Mesothelial cell of epicardium (in vitro differentiated cells): ENCODE measurements around the gene EFCAB7. TPM values are rescaled to one million over a fixed set of nuclear protein-coding genes. Genes with fewer than 3 reads are reported as not detected.

Experiments
- DNase-seq, 2 experiments: peaks; one replicate each; pipeline ENCODE4 v3.0.0; 2021; ENCODE audit warnings: low spot score in 2 of 2; ENCODE audit not compliant: unreplicated experiment in 2 of 2
- H3K27ac Mint-ChIP-seq: 2 replicates; pipeline ENCODE4 v1.8.0; 2021; ENCODE audit warnings: mixed read lengths
- H3K27me3 Mint-ChIP-seq: 2 replicates; pipeline ENCODE4 v1.8.0; 2021; ENCODE audit warnings: low read depth, mixed read lengths
- H3K36me3 Mint-ChIP-seq: 2 replicates; pipeline ENCODE4 v1.8.0; 2021; ENCODE audit warnings: mixed read lengths
- H3K4me1 Mint-ChIP-seq: 2 replicates; pipeline ENCODE4 v1.8.0; 2021; ENCODE audit warnings: mixed read lengths
- H3K4me3 Mint-ChIP-seq: 2 replicates; pipeline ENCODE4 v1.8.0; 2021; ENCODE audit warnings: mild to moderate bottlenecking, moderate library complexity, mixed read lengths
- H3K9me3 Mint-ChIP-seq: 2 replicates; pipeline ENCODE4 v1.8.0; 2021; ENCODE audit warnings: mixed read lengths
- total RNA-seq: library from RNA; stranded (reverse); gene quantifications from 3 replicates; pipeline ENCODE4 v1.2.1, GENCODE V29; 2021
- TF ChIP-seq, protein P1 (sequence below): fragments of 200-600 bp; sonication (generic); IDR thresholded peaks from one replicate; pipeline ENCODE4 v1.5.0; 2021; ENCODE audit warnings: antibody characterized with exemption; ENCODE audit not compliant: unreplicated experiment

Gene EFCAB7, protein sequence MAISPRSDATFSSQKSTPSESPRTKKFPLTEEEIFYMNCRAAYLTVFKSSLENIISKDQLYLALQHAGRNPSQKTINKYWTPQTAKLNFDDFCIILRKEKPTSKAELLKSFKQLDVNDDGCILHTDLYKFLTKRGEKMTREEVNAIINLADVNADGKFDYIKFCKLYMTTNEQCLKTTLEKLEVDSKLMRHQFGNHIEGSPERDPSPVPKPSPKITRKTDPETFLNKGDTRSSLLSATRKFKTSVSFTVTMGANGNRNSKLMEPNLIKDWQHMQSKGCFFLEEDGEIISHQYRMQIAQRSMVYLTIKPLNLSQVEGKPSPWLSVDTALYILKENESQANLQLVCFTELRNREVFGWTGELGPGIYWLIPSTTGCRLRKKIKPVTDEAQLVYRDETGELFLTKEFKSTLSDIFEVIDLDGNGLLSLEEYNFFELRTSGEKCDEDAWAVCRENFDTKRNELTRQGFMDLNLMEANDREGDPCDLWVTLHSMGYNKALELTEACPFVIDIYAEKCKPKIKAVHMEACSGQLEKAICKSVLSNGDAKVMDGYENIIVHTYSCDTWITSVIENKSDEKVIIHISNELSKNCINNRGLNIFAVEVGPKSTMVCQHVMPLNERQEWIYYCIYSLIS
- total RNA-seq = 8.5 to 10.7 TPM (median 9.6 TPM) in 3 replicates

DNA sequence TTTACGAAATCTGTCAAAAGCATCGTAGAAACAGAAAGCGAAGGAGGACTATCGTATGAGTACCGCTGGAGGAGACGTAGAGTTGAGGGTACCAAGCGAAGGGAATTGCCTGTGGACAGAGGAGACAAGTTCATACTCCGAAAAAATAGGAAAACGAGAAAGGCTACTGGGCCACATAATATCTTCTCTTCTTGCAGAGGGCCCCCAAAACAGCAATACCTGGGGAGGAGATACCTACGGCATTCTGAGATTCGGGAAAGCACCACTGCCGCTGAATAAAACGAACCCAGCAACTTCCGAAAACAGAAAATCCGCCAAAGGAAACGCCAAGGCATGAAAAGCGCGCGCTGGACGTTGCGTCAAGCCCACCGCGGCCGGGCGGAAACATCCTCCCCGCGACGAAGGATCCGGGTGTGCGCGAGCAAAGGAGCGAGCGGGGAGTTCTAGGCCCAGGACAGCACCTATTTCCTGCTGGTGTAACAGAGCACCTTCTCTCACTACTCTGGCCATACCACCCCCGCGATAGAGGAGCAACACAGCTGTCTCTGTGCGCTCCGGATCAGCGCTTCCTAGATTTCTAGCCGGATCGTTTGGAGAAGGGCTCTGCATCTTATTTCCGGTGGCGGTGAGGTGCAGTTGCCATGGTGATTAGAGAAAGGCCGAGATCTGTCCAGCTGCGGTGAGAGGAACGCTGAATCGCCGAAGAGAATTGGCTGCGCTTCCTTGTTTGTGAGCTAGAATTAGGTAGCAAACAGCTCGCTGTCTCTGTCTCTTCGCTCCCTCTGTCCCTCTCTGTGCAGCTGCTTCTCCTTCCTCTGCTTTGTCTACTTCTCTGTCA lies at the start of gene EFCAB7, which contains the start of gene ITGB3BP:
Gene EFCAB7 (plus strand): TSS at position 635 of the 838 bp plus-strand sequence. CDS start 2,048 bp downstream, outside the sequence.
Gene ITGB3BP (minus strand): TSS at position 335 of the 838 bp plus-strand sequence. CDS start 92 bp downstream, at position 243.
- H3K36me3 Mint-ChIP-seq = peaks cover 1% of the 10 kb centered on the region
- TF ChIP-seq, protein P1, sequence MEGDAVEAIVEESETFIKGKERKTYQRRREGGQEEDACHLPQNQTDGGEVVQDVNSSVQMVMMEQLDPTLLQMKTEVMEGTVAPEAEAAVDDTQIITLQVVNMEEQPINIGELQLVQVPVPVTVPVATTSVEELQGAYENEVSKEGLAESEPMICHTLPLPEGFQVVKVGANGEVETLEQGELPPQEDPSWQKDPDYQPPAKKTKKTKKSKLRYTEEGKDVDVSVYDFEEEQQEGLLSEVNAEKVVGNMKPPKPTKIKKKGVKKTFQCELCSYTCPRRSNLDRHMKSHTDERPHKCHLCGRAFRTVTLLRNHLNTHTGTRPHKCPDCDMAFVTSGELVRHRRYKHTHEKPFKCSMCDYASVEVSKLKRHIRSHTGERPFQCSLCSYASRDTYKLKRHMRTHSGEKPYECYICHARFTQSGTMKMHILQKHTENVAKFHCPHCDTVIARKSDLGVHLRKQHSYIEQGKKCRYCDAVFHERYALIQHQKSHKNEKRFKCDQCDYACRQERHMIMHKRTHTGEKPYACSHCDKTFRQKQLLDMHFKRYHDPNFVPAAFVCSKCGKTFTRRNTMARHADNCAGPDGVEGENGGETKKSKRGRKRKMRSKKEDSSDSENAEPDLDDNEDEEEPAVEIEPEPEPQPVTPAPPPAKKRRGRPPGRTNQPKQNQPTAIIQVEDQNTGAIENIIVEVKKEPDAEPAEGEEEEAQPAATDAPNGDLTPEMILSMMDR = no peak
- H3K27ac Mint-ChIP-seq = peak within 1 kb of the TSS; percentile 98
- DNase-seq = peak; percentile 65 to 86
- peak within 1 kb of the TSS; percentile 91 for H3K4me3 Mint-ChIP-seq
- no peaks in the 10 kb centered on the region for H3K27me3 Mint-ChIP-seq
- no peaks in the 10 kb centered on the region for H3K9me3 Mint-ChIP-seq
- peaks cover 18% of the 10 kb centered on the region for H3K4me1 Mint-ChIP-seq

DNA sequence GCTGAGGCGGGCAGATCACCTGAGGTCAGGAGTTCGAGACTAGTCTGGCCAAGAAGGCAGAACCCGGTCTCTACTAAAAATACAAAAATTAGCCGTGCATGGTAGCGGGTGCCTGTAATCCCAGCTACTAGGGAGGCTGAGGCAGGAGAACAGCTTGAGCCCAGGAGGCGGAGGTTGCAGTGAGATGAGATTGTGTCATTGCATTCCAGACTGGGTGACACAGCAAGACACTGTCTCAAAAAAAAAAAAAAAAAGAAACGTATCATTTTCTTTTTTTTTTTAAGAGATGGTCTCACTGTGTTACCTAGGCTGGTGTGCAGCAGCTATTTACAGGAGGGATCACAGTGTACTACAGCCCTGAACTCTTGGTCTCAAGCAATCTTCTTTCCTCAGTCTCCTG lies 47.6 kb upstream of the EFCAB7 start:
- no peak overlapping the region for H3K27ac Mint-ChIP-seq

DNA sequence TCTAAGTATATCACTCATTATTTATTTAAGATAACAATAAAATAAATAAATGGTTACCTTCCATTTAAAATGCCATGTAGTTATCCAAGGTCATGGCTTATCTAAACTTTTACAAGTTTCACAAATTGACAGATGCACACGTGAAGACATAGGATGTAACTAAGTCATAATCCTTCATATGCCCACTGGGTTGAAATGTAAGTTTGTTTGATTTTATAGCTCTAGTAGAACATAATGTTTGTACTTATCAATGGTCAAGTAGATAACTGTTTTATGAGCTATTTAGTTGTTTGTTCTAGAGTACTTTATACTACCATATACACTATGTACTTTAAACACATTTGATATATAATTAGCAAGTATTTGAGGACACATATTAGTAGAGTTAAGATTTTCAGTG lies 43.3 kb upstream of the EFCAB7 start:
- Mint-ChIP-seq H3K27me3 (no peaks in the 10 kb centered on the region), H3K4me3 (no peak overlapping the region), H3K9me3 (no peaks in the 10 kb centered on the region), H3K4me1 (no peaks in the 10 kb centered on the region), H3K27ac (no peak overlapping the region), H3K36me3 (peaks cover 16% of the 10 kb centered on the region)
- no peak for DNase-seq
- TF ChIP-seq, protein P1 = no peak

More for the DNA sequence above, 47.6 kb upstream of the EFCAB7 start:
- H3K4me3 Mint-ChIP-seq = no peak overlapping the region
- no peak for DNase-seq
- peaks cover 5% of the 10 kb centered on the region for H3K9me3 Mint-ChIP-seq
- no peaks in the 10 kb centered on the region for H3K4me1 Mint-ChIP-seq
- no peaks in the 10 kb centered on the region for H3K27me3 Mint-ChIP-seq
- H3K36me3 Mint-ChIP-seq = peaks cover 21% of the 10 kb centered on the region
- TF ChIP-seq, protein P1 = no peak

DNA sequence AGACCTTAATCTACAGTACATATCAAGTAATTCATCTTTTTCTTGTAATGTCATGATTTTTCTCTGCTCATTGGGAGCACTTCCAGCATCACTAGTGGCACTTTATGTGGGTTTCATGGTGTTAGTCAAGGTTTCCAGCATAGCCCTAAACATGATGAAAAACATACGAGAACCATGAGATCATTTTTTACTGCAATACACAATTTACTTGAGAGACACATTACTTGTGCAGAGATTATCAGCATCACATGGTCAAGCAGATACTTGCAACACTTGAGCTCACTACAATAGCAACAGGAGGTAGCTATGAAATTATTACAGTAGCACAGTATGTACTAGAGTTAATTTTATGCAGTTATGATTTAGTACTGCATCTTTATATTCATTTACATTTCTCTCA lies 36.7 kb upstream of the EFCAB7 start:
- Mint-ChIP-seq H3K36me3 (peaks cover 2% of the 10 kb centered on the region), H3K27ac (no peak overlapping the region), H3K9me3 (no peaks in the 10 kb centered on the region), H3K4me1 (no peaks in the 10 kb centered on the region), H3K4me3 (no peak overlapping the region), H3K27me3 (no peaks in the 10 kb centered on the region)
- TF ChIP-seq, protein P1 = no peak
- no peak for DNase-seq

DNA sequence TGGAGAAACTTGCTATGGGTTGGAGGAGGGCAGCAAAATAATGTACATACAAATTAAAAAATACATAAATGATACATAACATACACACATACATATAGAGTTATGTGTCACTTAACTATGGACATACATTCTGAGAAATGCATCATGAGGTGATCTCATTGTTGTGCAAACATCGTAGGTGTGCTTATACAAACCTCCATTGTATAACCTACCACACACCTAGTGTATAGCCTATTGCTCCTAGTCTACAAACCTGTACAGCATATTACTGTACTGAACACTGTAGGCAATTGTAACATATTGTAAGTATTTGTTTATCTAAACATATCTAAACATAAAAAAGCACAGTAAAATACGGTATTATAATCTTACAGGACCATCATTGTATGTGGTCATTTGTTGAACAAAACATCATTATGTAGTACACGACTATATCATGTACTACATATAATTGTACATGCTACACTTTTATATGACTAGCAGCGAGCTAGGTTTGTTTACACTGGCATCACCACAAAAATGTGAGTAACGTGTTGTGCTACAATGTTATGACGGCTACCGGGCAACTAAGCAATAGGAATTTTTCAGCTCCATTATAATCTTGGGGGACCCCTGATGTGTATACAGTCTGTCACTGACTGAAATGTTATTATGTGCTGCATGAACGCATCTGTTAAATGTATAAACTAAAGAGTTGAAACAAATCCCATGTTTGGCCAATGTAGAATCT lies 35.8 kb upstream of the EFCAB7 start:
- H3K4me1 Mint-ChIP-seq = no peaks in the 10 kb centered on the region
- H3K27ac Mint-ChIP-seq = no peak overlapping the region
- no peaks in the 10 kb centered on the region for H3K27me3 Mint-ChIP-seq
- H3K4me3 Mint-ChIP-seq = no peak overlapping the region
- TF ChIP-seq, protein P1 = no peak
- no peaks in the 10 kb centered on the region for H3K9me3 Mint-ChIP-seq
- DNase-seq = no peak
- H3K36me3 Mint-ChIP-seq = peaks cover 2% of the 10 kb centered on the region
